ENCODE results near the gene TTC39C.

TTC39C gene

GRCh38 chr18:24035316-24035715 is 20.8 kb downstream of the TTC39C start:
- no peaks in the 10 kb centered on the region for H3K9me3 ChIP-seq (ENCODE audit: control insufficient read depth, insufficient read depth, low read length)
- H3K4me3 ChIP-seq (ENCODE audit: low read length) = no peak overlapping the region
- H3K27me3 ChIP-seq (ENCODE audit: control insufficient read depth, insufficient read depth, low read length) = no peaks in the 10 kb centered on the region; the same call in 1 of the 2 replicates
- H3K27ac ChIP-seq (ENCODE audit: low read length) = no peak overlapping the region
- H3K4me1 ChIP-seq (ENCODE audit: control insufficient read depth, insufficient read depth, low read length) = peaks cover 2% of the 10 kb centered on the region; the same call in 1 of the 2 replicates
- WGBS (ENCODE audit: insufficient coverage, insufficient read length) = no CpG with 5 or more reads among the region's 4 CpGs
- H3K36me3 ChIP-seq (ENCODE audit: control insufficient read depth, insufficient read depth, low read length) = no peaks in the 10 kb centered on the region
- DNase-seq (ENCODE audit: low read depth, low spot score) = no peak

- no peak for DNase-seq (ENCODE audit: low read depth, low spot score)
- Histone ChIP-seq H3K9me3 (ENCODE audit: control insufficient read depth, insufficient read depth, low read length) (no peaks in the 10 kb centered on the region), H3K4me1 (ENCODE audit: control insufficient read depth, insufficient read depth, low read length) (no peaks in the 10 kb centered on the region; the same call in 1 of the 2 replicates), H3K27me3 (ENCODE audit: control insufficient read depth, insufficient read depth, low read length) (no peaks in the 10 kb centered on the region; the same call in 1 of the 2 replicates), H3K4me3 (ENCODE audit: low read length) (no peak overlapping the region), H3K36me3 (ENCODE audit: control insufficient read depth, insufficient read depth, low read length) (no peaks in the 10 kb centered on the region), H3K27ac (ENCODE audit: low read length) (no peak overlapping the region)
- WGBS (ENCODE audit: insufficient coverage, insufficient read length) = 100% methylated on average over 1 of the region's 3 CpGs
Measured at GRCh38 chr18:24039671-24040070, 25.1 kb downstream of the TTC39C start.

- no peak for DNase-seq (ENCODE audit: low read depth, low spot score)
- no CpG with 5 or more reads among the region's 4 CpGs for WGBS (ENCODE audit: insufficient coverage, insufficient read length)
- no peaks in the 10 kb centered on the region; the same call in 1 of the 2 replicates for H3K4me1 ChIP-seq (ENCODE audit: control insufficient read depth, insufficient read depth, low read length)
- H3K27ac ChIP-seq (ENCODE audit: low read length) = no peak overlapping the region
- no peaks in the 10 kb centered on the region for H3K36me3 ChIP-seq (ENCODE audit: control insufficient read depth, insufficient read depth, low read length)
- no peaks in the 10 kb centered on the region for H3K9me3 ChIP-seq (ENCODE audit: control insufficient read depth, insufficient read depth, low read length)
- H3K27me3 ChIP-seq (ENCODE audit: control insufficient read depth, insufficient read depth, low read length) = no peaks in the 10 kb centered on the region; the same call in 1 of the 2 replicates
- H3K4me3 ChIP-seq (ENCODE audit: low read length) = no peak overlapping the region
Measured at GRCh38 chr18:24041691-24042090, 27.1 kb downstream of the TTC39C start.

GRCh38 chr18:24043403-24043802 is 28.8 kb downstream of the TTC39C start:
- no peak for DNase-seq (ENCODE audit: low read depth, low spot score)
- Histone ChIP-seq H3K4me3 (ENCODE audit: low read length) (no peak overlapping the region), H3K9me3 (ENCODE audit: control insufficient read depth, insufficient read depth, low read length) (no peaks in the 10 kb centered on the region), H3K27me3 (ENCODE audit: control insufficient read depth, insufficient read depth, low read length) (no peaks in the 10 kb centered on the region), H3K27ac (ENCODE audit: low read length) (no peak overlapping the region), H3K4me1 (ENCODE audit: control insufficient read depth, insufficient read depth, low read length) (no peaks in the 10 kb centered on the region), H3K36me3 (ENCODE audit: control insufficient read depth, insufficient read depth, low read length) (no peaks in the 10 kb centered on the region)
- WGBS (ENCODE audit: insufficient coverage, insufficient read length) = no CpG with 5 or more reads among the region's 6 CpGs

- Histone ChIP-seq H3K4me1 (ENCODE audit: control insufficient read depth, insufficient read depth, low read length) (no peaks in the 10 kb centered on the region), H3K27ac (ENCODE audit: low read length) (no peak overlapping the region), H3K9me3 (ENCODE audit: control insufficient read depth, insufficient read depth, low read length) (no peaks in the 10 kb centered on the region), H3K36me3 (ENCODE audit: control insufficient read depth, insufficient read depth, low read length) (no peaks in the 10 kb centered on the region), H3K27me3 (ENCODE audit: control insufficient read depth, insufficient read depth, low read length) (no peaks in the 10 kb centered on the region), H3K4me3 (ENCODE audit: low read length) (no peak overlapping the region)
- no peak for DNase-seq (ENCODE audit: low read depth, low spot score)
- WGBS (ENCODE audit: insufficient coverage, insufficient read length) = no CpG with 5 or more reads among the region's 1 CpG
Measured at GRCh38 chr18:24048261-24048660, 33.7 kb downstream of the TTC39C start.

GRCh38 chr18:24049142-24049541 is 34.6 kb downstream of the TTC39C start:
- H3K27ac ChIP-seq (ENCODE audit: low read length) = no peak overlapping the region
- no CpG with 5 or more reads among the region's 3 CpGs for WGBS (ENCODE audit: insufficient coverage, insufficient read length)
- no peaks in the 10 kb centered on the region for H3K4me1 ChIP-seq (ENCODE audit: control insufficient read depth, insufficient read depth, low read length)
- no peak for DNase-seq (ENCODE audit: low read depth, low spot score)
- no peaks in the 10 kb centered on the region for H3K27me3 ChIP-seq (ENCODE audit: control insufficient read depth, insufficient read depth, low read length)
- no peaks in the 10 kb centered on the region for H3K9me3 ChIP-seq (ENCODE audit: control insufficient read depth, insufficient read depth, low read length)
- no peak overlapping the region for H3K4me3 ChIP-seq (ENCODE audit: low read length)
- no peaks in the 10 kb centered on the region for H3K36me3 ChIP-seq (ENCODE audit: control insufficient read depth, insufficient read depth, low read length)

- Histone ChIP-seq H3K27me3 (ENCODE audit: control insufficient read depth, insufficient read depth, low read length) (no peaks in the 10 kb centered on the region), H3K27ac (ENCODE audit: low read length) (no peak overlapping the region)
- no peak for DNase-seq (ENCODE audit: low read depth, low spot score)
Measured at GRCh38 chr18:24051031-24051947, 36.7 kb downstream of the TTC39C start.

GRCh38 chr18:24052053-24052452 is 37.5 kb downstream of the TTC39C start:
- no CpG with 5 or more reads among the region's 7 CpGs for WGBS (ENCODE audit: insufficient coverage, insufficient read length)
- H3K4me3 ChIP-seq (ENCODE audit: low read length) = no peak overlapping the region
- no peaks in the 10 kb centered on the region for H3K4me1 ChIP-seq (ENCODE audit: control insufficient read depth, insufficient read depth, low read length)
- no peak for DNase-seq (ENCODE audit: low read depth, low spot score)
- H3K27ac ChIP-seq (ENCODE audit: low read length) = no peak overlapping the region
- no peaks in the 10 kb centered on the region for H3K36me3 ChIP-seq (ENCODE audit: control insufficient read depth, insufficient read depth, low read length)
- no peaks in the 10 kb centered on the region for H3K9me3 ChIP-seq (ENCODE audit: control insufficient read depth, insufficient read depth, low read length)
- no peaks in the 10 kb centered on the region for H3K27me3 ChIP-seq (ENCODE audit: control insufficient read depth, insufficient read depth, low read length)

More at GRCh38 chr18:24051031-24051947, 36.7 kb downstream of the TTC39C start:
- H3K4me3 ChIP-seq (ENCODE audit: low read length) = no peak overlapping the region
- no peaks in the 10 kb centered on the region for H3K9me3 ChIP-seq (ENCODE audit: control insufficient read depth, insufficient read depth, low read length)
- no peaks in the 10 kb centered on the region for H3K36me3 ChIP-seq (ENCODE audit: control insufficient read depth, insufficient read depth, low read length)
- H3K4me1 ChIP-seq (ENCODE audit: control insufficient read depth, insufficient read depth, low read length) = no peaks in the 10 kb centered on the region
- no CpG with 5 or more reads among the region's 13 CpGs for WGBS (ENCODE audit: insufficient coverage, insufficient read length)

- no peak for DNase-seq (ENCODE audit: low read depth, low spot score)
- no peaks in the 10 kb centered on the region for H3K9me3 ChIP-seq (ENCODE audit: control insufficient read depth, insufficient read depth, low read length)
- no peaks in the 10 kb centered on the region for H3K27me3 ChIP-seq (ENCODE audit: control insufficient read depth, insufficient read depth, low read length)
- no peaks in the 10 kb centered on the region for H3K36me3 ChIP-seq (ENCODE audit: control insufficient read depth, insufficient read depth, low read length)
- H3K4me1 ChIP-seq (ENCODE audit: control insufficient read depth, insufficient read depth, low read length) = no peaks in the 10 kb centered on the region
- no peak overlapping the region for H3K27ac ChIP-seq (ENCODE audit: low read length)
- H3K4me3 ChIP-seq (ENCODE audit: low read length) = no peak overlapping the region
- no CpG with 5 or more reads among the region's 4 CpGs for WGBS (ENCODE audit: insufficient coverage, insufficient read length)
Measured at GRCh38 chr18:24053211-24053610, 38.7 kb downstream of the TTC39C start.

- Histone ChIP-seq H3K4me3 (ENCODE audit: low read length) (no peak overlapping the region), H3K36me3 (ENCODE audit: control insufficient read depth, insufficient read depth, low read length) (no peaks in the 10 kb centered on the region), H3K9me3 (ENCODE audit: control insufficient read depth, insufficient read depth, low read length) (no peaks in the 10 kb centered on the region), H3K4me1 (ENCODE audit: control insufficient read depth, insufficient read depth, low read length) (no peaks in the 10 kb centered on the region), H3K27me3 (ENCODE audit: control insufficient read depth, insufficient read depth, low read length) (no peaks in the 10 kb centered on the region), H3K27ac (ENCODE audit: low read length) (no peak overlapping the region)
- no CpG with 5 or more reads among the region's 4 CpGs for WGBS (ENCODE audit: insufficient coverage, insufficient read length)
- DNase-seq (ENCODE audit: low read depth, low spot score) = no peak
Measured at GRCh38 chr18:24054130-24054529, 39.6 kb downstream of the TTC39C start.
